HG02970 (cell line): Measurements from ENCODE around the gene MPEG1.

Experiments used
- ATAC-seq: cut with Tn5 transposase; IDR thresholded peaks from one replicate; pipeline ENCODE4 v1.9.1; 2021; ENCODE audit warnings: mild to moderate bottlenecking, moderate library complexity, moderate number of reproducible peaks; ENCODE audit not compliant: unreplicated experiment, low FRiP score

Gene MPEG1

GRCh38 chr11:59173080-59173963 lies 39.4 kb downstream of the MPEG1 start:
- no peak for ATAC-seq

- peak; percentile 22 for ATAC-seq
These were observed 40.2 kb downstream of the MPEG1 start for GRCh38 chr11:59172345-59173079.

DNA sequence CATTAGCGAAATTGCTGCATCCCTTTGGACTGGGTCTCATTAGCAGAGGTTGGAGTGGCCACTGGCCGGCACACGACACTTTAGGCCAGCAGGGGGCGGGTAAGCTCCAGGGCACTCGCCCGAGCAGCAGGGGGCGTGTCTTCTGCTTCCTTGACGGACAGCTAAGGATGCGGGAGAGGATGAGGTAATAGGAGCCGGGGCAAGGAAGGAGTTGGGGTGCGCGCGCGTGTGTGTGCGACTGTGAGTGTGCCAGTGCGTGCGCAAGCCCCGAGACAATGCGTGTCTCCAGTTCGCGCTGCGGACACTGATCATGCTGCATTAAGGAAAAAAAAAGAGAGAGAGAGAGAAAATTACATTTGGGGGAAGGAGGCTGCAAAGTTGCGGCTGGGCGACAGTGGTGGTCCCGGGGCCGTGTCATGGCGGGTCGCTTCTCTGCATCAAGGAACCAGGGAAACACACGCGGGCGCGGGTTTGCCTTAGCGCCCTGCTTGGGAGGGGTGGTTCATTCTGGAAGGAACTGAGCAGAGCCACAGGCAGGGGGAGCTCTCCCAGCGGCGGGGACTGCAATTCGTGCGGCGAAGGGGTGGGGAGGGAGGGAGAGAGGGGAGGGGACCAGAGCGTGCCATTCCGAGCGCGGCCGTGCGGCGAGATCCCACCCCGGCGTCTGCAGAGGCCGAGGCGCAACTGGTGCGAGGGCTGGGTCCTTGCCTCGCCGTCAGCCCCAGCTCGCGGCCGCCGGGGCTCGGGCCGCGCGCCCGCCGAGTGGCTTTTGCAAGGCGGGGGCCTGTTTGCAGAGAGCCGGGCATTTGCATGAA lies 41.0 kb downstream of the MPEG1 start, which contains the start of gene DTX4:
DTX4 (plus strand) TSS at position 625 of the 815 bp plus-strand sequence. CDS start 464 bp downstream, outside the sequence.
- ATAC-seq: peak; percentile 74

GRCh38 chr11:59164028-59164427 lies 48.7 kb downstream of the MPEG1 start:
- ATAC-seq: no peak
